NCI-H2107 treated with DMSO at 0.1 percent for 48 hours (cell line): ENCODE results near the gene TSPAN1.
A peak's percentile ranks its signal among the peaks of the same experiment; 100 is the strongest.

Experiments
- DNase-seq: peaks from one replicate; lab custom pipeline; 2025; ENCODE audit not compliant: unreplicated experiment; lab: John Stamatoyannopoulos, UW

Gene TSPAN1

DNA sequence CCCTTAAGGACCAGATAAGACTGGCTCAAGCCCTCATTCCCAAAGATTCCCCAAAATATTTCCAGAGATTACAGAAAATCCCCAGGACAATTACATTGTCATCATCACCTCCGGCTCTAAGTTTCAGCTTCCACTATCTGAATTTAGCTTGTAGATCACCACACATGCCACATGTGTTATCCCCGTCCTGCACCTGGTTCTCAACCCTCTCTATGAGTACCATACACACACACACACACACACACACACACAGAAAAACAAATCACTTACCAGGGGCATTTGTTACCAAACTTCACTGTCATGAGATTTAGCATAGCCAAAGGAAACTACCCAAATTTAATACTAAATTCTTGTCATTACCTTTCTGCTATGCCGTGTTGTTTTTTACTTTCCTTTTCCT lies 15.4 kb upstream of the TSPAN1 start:
- no peak for DNase-seq

DNA sequence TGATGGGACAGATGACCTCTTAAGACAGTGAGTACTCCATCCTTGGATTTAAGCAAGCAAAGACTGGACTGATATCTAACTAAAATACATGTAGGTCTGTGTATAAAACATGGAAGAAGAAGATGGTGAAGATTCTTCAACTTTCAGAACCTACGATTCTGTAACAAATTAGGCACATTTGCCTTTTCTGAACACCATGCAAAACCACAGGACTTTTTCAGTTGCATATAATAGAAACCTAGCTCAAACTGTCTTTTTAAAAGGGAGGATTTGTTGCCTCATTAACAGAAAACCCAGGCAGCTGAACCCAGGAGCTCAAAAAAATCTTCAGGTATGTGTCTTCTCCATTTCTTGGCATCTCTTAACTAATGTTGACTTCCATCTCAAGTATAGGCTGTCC lies 14.7 kb upstream of the TSPAN1 start:
- no peak for DNase-seq

DNA sequence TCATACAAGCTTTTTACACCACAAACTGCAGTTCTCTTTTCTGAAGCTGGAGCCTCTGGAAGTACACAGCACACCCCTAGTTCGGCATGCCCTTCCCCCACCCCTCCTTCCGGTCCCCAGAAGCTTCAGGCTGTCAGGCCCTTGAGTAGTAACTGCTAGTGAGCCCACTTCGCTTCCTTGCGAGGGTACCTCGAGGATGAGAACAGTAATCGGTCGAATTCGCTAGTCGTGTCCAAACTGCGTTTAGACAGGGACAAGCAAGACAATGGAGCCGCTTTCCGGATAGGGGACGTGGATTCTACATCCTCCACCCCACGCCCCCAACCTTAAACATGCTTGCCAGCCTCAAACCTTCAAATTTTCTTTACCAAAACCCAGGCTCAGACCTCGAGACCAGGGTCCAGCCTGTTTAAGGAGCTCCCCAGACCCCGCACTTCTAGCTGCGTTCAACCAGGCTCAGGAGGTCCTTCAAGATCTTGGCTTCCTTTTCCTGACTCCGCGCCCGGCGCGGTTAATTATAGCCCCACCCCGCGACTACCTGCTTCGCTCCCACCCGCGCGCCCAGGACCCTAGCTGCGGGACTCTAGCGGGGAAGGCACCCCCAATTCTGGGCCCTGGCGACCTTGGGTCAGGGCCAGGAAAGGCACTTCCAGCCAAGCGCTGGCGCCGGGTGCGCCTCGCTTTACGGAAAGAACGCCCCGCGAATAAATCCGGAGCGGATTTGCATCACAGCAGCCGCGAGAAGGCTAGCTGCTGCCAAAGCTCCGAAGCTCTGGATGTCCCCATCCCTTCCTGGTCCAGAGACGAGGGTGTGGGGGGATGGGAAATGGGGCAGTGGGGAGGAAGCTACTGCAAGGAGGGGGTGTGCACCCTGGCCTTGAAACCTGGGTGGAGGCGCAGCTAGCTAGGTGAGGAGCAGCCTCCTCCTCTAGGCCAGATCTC lies 8.1 kb upstream of the TSPAN1 start:
- no peak for DNase-seq

DNA sequence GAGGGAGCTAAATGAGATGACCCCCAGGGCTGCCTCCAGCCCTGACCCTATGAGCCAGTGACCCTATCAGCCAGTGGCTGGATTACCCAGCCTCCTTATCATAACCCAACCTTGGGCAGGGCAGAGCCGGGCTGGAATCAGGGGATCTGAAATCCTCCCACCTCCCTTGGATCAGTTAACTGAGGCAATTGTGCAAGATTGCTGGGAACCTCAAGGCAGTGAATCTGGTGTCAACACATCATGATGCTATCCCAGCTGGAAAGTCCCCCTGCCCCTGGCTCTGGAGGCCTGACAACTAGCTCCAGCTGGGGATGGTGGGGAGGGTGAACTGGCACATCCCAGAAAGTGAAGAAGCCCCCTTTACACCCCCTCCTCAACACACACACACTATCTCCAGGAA lies 6.4 kb upstream of the TSPAN1 start:
- no peak for DNase-seq

DNA sequence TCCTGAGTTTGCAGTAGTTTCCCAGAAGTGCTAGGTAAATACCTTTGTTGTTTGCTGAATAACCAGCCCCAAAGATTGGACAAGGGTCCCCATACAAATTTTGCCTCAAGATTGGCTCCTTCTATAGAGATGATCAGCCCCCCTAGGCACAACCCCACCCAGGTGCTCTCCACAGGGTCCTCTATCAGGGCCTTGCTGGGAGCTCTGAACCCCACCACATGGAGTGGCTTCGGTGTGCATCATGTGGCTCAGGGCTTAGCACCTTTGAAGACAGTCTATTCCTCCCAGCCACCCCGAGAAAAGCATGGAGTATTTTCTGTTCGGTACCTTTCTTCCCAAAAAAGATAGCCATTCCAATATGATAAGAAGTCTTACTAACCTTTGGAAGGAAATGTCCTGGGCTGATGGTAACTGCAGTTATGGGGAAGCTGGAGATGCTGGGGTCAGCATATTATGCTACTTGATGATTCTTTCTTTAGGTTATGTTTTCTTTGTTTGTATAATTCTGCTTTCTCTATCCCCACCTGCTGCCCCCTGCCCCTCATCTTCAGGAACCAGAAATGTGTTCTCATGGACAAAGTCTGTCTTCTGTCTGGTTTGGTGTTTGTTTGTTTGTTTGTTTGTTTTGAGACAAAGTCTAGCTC lies 5.0 kb upstream of the TSPAN1 start:
- DNase-seq: no peak

DNA sequence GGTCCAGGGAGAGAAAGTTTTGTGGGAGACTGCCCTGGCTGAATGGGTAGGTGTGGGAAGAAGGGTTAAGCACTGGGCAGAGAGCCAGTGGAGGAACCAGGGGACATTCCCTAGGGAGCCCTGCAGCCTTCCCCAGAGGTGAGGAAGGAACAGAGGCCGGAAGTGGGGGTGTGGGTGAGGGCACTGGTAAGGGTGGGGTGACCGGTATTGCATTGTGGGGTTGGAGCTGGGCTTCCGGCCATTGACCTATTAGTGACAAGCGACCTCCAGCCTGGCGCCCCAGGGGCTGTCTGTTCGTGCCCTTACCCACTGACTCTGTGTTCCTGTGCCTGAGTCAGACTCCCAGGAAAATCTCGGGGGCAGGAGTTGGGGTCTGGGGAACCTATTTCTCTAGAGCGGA lies 3.5 kb upstream of the TSPAN1 start:
- no peak for DNase-seq

DNA sequence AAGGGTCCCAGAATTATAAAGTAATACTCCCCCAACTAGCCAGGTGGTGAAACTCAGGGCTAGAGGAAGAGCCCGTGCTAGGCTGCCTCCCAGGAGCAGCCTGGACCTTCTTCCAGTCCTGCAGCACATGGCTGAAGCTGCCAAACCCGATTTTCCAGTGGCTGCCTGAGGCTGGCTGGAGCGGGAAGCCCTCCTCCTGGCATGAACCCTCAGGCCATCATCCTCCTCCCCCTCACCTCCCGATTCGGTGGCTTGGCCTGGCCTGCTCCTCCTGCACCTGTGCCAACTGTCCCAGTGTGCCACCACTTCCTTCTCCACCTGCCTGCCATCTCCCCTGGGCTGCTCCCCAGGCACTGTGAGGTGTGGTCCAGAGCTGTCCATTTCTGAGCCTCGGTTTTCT lies 3.0 kb upstream of the TSPAN1 start:
- no peak for DNase-seq

DNA sequence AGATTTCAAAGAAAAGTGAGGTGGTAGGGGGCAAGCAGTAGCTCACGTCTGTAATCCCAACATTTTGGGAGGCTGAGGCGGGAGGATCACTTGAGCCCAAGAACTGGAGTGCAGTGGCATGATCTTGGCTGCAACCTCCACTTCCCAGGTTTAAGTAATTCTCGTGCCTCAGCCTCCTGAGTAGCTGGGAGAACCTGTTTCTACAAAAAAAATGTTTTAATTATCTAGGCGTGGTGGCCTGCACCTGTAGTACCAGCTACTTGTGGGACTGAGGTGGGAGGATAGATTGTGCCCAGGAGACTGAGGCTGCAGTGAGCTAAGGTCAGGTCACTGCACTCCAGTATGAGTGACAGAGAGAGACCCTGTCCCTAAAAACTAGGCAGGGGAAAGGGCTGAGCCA lies 2.6 kb upstream of the TSPAN1 start:
- no peak for DNase-seq

DNA sequence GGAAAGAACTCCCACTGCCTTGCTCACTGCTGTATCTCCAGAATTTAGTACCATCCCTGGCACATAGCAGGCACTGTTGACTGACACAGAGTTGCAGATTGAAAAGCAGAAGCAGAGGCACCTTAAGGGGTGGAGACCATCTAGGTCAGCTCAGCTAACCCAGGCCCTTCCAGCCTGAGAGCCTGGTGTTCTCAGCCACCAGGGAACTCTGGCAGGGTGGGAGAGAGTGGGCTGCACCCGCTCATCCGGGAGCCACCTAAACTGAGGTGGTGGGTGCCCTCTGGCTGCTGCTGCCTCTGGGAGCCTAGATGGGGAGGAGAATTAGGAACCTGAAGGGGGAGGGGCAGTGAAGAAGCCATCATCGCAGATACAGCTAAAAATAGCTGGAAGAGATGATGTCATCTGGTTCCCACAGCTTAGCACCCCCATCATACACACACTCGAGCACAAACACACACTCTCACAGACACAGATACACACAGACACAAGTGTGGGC lies 1.5 kb upstream of the TSPAN1 start:
- DNase-seq: peak; percentile 59

DNA sequence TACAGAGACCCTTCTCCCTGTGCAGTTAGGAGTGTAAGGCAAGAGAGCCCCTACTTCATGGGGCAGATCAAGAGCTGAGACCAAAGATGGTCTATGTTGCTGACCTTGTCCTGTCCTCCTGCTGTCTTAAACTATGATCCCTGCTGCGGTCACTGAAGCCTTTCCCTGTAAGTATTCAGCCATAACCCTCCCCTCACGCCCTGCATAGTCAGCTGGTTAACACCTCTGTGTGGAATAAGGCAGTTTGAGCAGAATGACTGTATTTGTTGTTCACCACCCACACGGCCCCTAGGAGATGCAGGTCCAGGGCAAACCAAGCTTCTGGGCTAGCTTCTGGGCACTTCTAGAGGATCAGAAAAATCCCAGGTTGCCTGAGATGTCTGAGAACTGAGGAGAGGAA lies 356 bp downstream of the TSPAN1 start:
- no peak for DNase-seq

DNA sequence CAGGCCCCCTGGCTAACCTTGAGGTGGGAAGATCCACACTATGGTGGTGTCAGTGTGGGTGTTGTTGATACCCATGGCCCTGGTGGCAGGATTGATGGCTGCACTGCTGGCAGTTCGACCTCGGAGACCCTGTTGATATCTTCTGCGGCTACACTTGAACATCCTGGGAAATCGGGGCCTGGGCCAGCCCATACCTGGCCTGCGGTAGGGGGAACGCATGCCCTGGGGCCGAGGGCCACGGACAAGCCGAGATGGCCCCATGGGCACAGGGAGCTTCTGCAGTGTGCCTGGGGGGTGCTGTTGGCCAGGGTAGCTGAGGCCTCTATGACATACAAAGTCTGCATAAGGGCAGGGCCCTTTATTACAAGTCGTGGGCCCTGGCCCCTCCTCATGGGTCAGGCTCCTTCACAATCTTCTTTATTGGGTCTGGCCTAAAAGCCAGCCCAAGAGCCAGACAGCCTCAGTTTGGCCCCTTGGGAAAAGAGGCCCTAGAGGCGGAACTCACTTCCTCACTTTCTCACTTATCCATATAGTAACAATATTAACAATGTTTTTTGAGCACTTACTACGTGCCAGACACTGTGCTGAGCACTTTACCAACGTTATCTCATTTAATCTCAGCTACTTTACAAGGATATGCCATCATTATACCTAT lies 1.5 kb downstream of the TSPAN1 start, which contains the start of gene P3R3URF:
Gene P3R3URF, minus strand, starts transcription at position 278 of the 655 bp plus-strand sequence. Its CDS starts 17 bp downstream, at position 261.
- DNase-seq: no peak

DNA sequence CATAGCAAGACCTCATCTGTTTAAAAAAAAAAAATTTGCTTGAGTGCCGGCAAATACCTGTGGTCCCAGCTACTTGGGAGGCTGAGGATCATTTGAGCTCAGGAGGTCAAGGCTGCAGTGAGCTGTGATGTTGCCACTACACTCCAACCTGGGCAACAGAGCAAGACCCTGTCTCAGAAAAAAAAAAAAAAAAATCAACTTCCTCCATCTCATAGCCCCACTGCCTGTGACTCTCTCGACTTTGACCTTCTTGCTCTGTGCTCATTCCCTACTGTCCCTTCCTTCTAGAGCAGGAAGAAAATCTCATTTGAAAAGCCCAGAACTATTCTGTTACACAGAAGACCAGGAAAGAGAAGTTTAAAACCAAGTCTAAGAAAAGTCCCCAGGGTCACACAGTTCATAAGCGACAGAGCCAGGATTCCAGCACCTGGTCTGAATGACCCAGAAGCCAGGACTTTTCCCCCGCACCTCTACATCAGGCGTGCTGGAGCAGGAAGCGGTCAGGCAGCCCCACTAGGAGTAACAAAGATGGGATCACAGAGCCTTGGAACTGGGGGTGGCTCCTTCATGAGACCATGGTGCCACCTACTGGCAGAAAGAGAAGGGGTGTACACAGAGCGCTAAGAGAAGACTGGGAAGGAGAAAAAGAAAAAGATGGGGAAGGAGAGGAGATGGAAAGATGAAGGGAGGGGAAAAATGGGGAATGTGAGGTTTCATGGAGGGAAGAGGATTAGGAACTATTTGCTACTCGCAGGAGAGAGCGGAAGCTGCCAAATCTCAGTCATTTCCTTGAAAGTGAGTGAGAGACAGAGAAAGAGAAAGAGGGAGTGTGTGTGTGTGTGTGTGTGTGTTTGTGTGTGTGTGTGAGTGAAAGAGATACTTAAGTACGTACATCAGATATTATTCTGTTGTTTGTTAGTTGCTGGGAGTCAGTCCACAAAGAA lies 4.5 kb downstream of the TSPAN1 start:
- DNase-seq: peak; percentile 96

DNA sequence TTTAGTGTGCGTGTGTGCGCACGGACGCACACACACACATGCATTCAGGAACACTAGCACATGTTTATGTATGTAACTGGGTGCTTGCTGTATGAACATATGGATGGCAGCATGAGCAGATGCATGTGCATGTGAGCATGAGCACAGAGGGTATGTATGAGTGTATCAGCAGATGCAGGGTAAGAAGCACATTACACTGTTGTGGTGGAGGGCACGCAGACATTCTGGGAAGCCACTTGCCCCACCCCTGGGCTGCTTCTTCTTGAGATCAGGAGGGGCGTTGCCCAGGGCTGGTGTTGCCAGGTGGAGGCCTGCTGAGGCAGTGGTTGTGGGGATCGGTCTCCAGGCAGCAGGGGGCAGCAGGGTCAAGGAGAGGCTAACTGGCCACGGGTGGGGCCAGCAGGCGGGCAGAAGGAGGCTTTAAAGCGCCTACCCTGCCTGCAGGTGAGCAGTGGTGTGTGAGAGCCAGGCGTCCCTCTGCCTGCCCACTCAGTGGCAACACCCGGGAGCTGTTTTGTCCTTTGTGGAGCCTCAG lies 5.3 kb downstream of the TSPAN1 start:
- DNase-seq: peak; percentile 75

DNA sequence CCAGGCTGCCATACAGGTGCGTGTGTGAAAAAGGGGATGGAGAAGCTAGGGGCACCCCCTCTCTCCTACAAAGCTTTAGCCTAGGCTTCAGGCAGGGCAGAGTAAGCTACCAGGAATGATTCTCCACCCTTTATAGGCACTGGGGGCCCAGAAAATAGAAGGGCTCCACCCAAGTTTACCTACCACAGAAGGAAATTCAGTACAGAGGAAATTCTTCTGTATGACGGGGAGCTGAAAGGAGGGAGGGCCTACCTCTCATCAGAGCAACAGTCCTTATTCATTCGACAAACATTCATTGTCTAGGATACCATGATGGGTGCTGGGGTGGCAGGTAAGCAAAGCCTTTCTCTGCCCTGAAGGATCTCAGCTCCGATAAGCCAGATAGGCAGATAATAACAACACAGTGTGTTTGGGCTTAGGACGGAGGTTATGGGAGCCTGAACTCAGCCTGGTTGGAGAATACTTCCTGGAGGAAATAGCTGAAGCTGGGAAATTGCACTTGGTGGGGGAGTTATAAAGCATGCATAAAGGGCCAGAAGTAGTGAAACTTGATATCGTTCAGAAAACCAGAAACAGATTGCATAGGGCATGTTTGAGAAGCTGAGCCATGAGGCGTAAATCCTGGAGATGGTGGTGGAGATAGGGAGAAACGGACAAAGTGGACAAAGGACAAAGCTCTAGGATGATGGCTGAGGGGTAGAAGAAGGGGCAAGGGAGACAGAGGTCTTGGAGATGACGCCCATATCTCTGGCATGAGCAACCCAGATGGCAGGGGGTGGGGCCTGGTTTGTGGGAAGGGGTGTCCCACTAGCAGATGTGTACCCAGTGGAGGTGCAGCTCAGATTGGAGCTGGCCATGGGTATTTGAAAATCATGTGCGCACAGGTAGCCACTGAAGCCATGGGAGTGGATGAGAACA lies 6.7 kb downstream of the TSPAN1 start:
- DNase-seq: peak; percentile 25

DNA sequence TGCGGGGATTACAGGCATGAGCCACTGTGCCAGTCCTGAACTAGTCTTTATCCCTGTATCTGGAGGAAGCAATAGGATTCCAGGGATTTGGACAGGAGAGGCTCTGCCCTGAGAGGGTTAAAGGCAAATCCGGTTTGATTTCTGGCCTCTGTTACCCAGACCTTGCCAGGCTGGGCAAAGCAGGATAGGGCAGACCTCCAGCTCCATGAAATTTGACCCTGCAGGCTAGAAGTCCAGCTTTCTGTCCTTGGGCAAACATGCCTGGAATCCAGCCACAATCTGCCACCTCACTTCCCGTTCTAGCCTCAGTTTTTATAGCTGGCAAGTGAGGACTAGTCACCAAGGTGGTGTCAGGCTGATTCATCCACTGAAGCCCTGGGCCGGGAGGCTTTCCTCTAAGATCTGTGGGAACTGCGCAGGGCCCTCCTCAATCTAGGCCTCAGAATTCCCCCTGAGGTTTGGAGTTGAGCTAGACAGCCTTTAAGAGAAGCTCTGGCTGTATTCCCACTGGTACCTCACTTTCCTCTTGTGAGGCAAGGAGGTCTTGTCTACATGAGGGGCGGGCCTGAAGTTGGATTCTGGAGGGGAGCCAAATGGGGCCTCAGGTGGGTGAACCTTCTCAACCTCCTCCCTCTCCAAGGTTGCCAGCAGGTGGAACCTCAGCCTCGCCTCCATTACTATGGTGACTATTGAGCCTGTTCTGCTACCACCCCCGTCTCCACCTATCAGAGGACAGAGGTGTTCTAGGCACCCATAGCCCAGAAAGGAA lies 8.4 kb downstream of the TSPAN1 start:
- DNase-seq: peak; percentile 92

DNA sequence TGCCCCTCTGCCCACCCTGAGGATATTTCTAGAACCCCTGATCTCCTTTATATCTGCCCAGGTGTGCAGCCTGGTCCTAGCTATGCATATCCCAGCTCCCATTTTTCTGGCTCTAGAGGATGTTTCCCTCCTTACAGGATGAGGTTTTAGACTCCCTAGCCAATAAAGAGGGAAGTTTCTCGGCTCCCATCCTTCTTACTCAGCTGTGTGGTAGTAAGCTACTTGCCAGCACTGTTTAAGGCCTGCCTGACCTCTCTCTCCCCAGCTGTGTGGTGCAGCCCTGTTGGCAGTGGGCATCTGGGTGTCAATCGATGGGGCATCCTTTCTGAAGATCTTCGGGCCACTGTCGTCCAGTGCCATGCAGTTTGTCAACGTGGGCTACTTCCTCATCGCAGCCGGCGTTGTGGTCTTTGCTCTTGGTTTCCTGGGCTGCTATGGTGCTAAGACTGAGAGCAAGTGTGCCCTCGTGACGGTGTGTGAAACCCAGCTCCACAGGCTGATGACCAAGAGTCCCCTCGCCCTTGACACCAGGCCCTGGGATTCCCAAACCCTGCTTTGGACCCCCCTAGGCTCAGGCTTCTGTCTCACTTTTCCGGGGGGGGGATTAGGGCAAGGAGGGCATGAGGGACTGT lies 9.2 kb downstream of the TSPAN1 start:
- no peak for DNase-seq

DNA sequence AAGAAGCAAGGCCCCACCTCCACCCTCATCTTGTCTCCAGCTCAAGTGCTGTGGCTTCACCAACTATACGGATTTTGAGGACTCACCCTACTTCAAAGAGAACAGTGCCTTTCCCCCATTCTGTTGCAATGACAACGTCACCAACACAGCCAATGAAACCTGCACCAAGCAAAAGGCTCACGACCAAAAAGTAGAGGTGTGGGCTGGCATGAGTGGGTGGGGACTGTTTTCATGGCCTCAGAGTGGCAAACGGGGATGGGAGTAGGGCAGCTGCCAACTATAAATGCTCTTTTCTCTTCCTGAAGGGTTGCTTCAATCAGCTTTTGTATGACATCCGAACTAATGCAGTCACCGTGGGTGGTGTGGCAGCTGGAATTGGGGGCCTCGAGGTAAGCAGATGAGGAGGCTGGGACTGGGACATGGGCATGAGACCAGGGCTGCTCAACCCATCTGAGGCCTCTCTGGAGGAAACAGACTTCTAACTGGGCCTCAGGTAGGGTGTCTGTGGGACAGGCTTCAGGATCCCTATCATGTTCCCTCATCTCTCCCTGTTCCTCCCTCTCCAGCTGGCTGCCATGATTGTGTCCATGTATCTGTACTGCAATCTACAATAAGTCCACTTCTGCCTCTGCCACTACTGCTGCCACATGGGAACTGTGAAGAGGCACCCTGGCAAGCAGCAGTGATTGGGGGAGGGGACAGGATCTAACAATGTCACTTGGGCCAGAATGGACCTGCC lies 10.2 kb downstream of the TSPAN1 start:
- no peak for DNase-seq
